Measurements from ENCODE around the gene ELP4.

ELP4 gene

GRCh38 chr11:31649129-31649966 is 139.8 kb downstream of the ELP4 start:
- Histone ChIP-seq H3K36me3 (ENCODE audit: insufficient read depth, low read length) (peaks cover 11% of the 10 kb centered on the region; the same call in 1 of the 2 replicates), H3K9me2 (ENCODE audit: low read depth, low read length) (no peaks in the 10 kb centered on the region), H3K4me2 (ENCODE audit: low read length) (no peak overlapping the region), H3K9me3 (ENCODE audit: low read length) (no peaks in the 10 kb centered on the region), H4K20me1 (ENCODE audit: insufficient read depth, low read length) (no peaks in the 10 kb centered on the region), H3K4me3 (ENCODE audit: low read depth, low read length, poor library complexity, severe bottlenecking) (no peak overlapping the region), H3K79me2 (ENCODE audit: insufficient read depth, low read length) (no peaks in the 10 kb centered on the region), H3K4me1 (ENCODE audit: insufficient read depth, low read length, severe bottlenecking) (no peaks in the 10 kb centered on the region), H3K9ac (ENCODE audit: low read length) (no peak overlapping the region), H3F3A (ENCODE audit: insufficient read depth, low read length) (no peaks in the 10 kb centered on the region), H3K27me3 (ENCODE audit: insufficient read depth, low read length) (no peaks in the 10 kb centered on the region), H3K27ac (ENCODE audit: low read depth, low read length, poor library complexity, severe bottlenecking) (no peak overlapping the region), H2AFZ (ENCODE audit: low read length) (no peak overlapping the region)
- TF ChIP-seq EZH2 (IDR thresholded peaks at IDR 0.05; ENCODE audit: borderline replicate concordance, low read length) (no peak), CTCF (IDR thresholded peaks at IDR 0.05; ENCODE audit: low read length) (no peak)

- Histone ChIP-seq H3K9me3 (ENCODE audit: low read length) (no peaks in the 10 kb centered on the region), H3K9me2 (ENCODE audit: low read depth, low read length) (no peaks in the 10 kb centered on the region), H3K4me1 (ENCODE audit: insufficient read depth, low read length, severe bottlenecking) (no peaks in the 10 kb centered on the region), H2AFZ (ENCODE audit: low read length) (no peak overlapping the region), H3K27ac (ENCODE audit: low read depth, low read length, poor library complexity, severe bottlenecking) (no peak overlapping the region), H3F3A (ENCODE audit: insufficient read depth, low read length) (no peaks in the 10 kb centered on the region), H3K27me3 (ENCODE audit: insufficient read depth, low read length) (no peaks in the 10 kb centered on the region), H3K4me3 (ENCODE audit: low read depth, low read length, poor library complexity, severe bottlenecking) (no peak overlapping the region), H3K79me2 (ENCODE audit: insufficient read depth, low read length) (no peaks in the 10 kb centered on the region), H3K36me3 (ENCODE audit: insufficient read depth, low read length) (peaks cover 11% of the 10 kb centered on the region; the same call in 1 of the 2 replicates), H3K4me2 (ENCODE audit: low read length) (no peak overlapping the region), H3K9ac (ENCODE audit: low read length) (no peak overlapping the region), H4K20me1 (ENCODE audit: insufficient read depth, low read length) (no peaks in the 10 kb centered on the region)
- TF ChIP-seq CTCF (IDR thresholded peaks at IDR 0.05; ENCODE audit: low read length) (no peak), EZH2 (IDR thresholded peaks at IDR 0.05; ENCODE audit: borderline replicate concordance, low read length) (no peak)
These were observed 141.6 kb downstream of the ELP4 start for GRCh38 chr11:31651208-31651607.

GRCh38 chr11:31651822-31652221 is 142.3 kb downstream of the ELP4 start:
- H3K27me3 ChIP-seq (ENCODE audit: insufficient read depth, low read length) = no peaks in the 10 kb centered on the region
- TF ChIP-seq EZH2 (IDR thresholded peaks at IDR 0.05; ENCODE audit: borderline replicate concordance, low read length) (no peak), CTCF (IDR thresholded peaks at IDR 0.05; ENCODE audit: low read length) (no peak)
- no peaks in the 10 kb centered on the region for H3K9me3 ChIP-seq (ENCODE audit: low read length)
- H3F3A ChIP-seq (ENCODE audit: insufficient read depth, low read length) = no peaks in the 10 kb centered on the region
- H3K36me3 ChIP-seq (ENCODE audit: insufficient read depth, low read length) = peaks cover 11% of the 10 kb centered on the region; the same call in 1 of the 2 replicates
- no peak overlapping the region for H3K9ac ChIP-seq (ENCODE audit: low read length)
- no peaks in the 10 kb centered on the region for H3K4me1 ChIP-seq (ENCODE audit: insufficient read depth, low read length, severe bottlenecking)
- no peak overlapping the region for H2AFZ ChIP-seq (ENCODE audit: low read length)
- H3K79me2 ChIP-seq (ENCODE audit: insufficient read depth, low read length) = no peaks in the 10 kb centered on the region
- no peak overlapping the region for H3K4me3 ChIP-seq (ENCODE audit: low read depth, low read length, poor library complexity, severe bottlenecking)
- no peak overlapping the region for H3K27ac ChIP-seq (ENCODE audit: low read depth, low read length, poor library complexity, severe bottlenecking)
- no peaks in the 10 kb centered on the region for H4K20me1 ChIP-seq (ENCODE audit: insufficient read depth, low read length)
- H3K4me2 ChIP-seq (ENCODE audit: low read length) = no peak overlapping the region
- H3K9me2 ChIP-seq (ENCODE audit: low read depth, low read length) = no peaks in the 10 kb centered on the region
